Endothelial cell of umbilical vein (primary cell): Measurements from ENCODE around the gene BMPER. TPM values are rescaled to one million over a fixed set of nuclear protein-coding genes. Genes with fewer than 3 reads are reported as not detected.

Experiments used
- BruUV-seq: library from RNA; stranded (reverse); fragments of 400-500 nt; replicated peaks from 2 replicates; lab custom pipeline; 2021; lab: Mats Ljungman, UMichigan
- CTCF ChIA-PET: fragments of 300-600, 350-600 bp; sonication (Branson Sonifier 250); formaldehyde crosslinking; loops from one replicate; lab custom pipeline; 2021; ENCODE audit warnings: antibody characterized with exemption, inconsistent platforms; lab: Charles Lee
- POLR2A ChIA-PET: fragments of 300-600, 350-600 bp; sonication (Branson Sonifier 250); formaldehyde crosslinking; loops from one replicate; lab custom pipeline; 2021; ENCODE audit warnings: antibody characterized with exemption, inconsistent platforms; lab: Charles Lee
- DNase-seq: peaks from one replicate; pipeline ENCODE4 v3.0.0-alpha.2; 2011; ENCODE audit warnings: low read depth, low spot score
- FAIRE-seq: peaks from 2 replicates; lab custom pipeline; 2011; peaks lifted over from hg19 to GRCh38; lab: Jason Lieb, UNC
- H2AFZ ChIP-seq: 2 replicates; pipeline ENCODE4 v1.6.0; 2012; ENCODE audit warnings: low read depth, low read length, control low read depth, inconsistent platforms
- H3K27ac ChIP-seq: 2 replicates; pipeline ENCODE4 v1.5.1; 2011; ENCODE audit warnings: low read depth, mild to moderate bottlenecking, control low read depth, low read length, moderate library complexity; ENCODE audit not compliant: insufficient read depth
- H3K27me3 ChIP-seq, 2 experiments: 2 replicates each; pipeline versions ENCODE4 v1.6.0 to v1.6.1; 2011; ENCODE audit warnings: low read length in 2 of 2, mixed read lengths in 1 of 2; ENCODE audit not compliant: control insufficient read depth in 2 of 2, insufficient read depth in 2 of 2
- H3K36me3 ChIP-seq, 2 experiments: 2 replicates in 1 of 2; 3 replicates in 1 of 2; pipeline ENCODE4 v1.5.1; 2011; ENCODE audit warnings: low read length in 2 of 2, mild to moderate bottlenecking in 1 of 2, moderate library complexity in 1 of 2; ENCODE audit not compliant: control insufficient read depth in 2 of 2, insufficient read depth in 2 of 2; ENCODE audit errors: extremely low read depth in 1 of 2
- H3K4me1 ChIP-seq: 3 replicates; pipeline ENCODE4 v1.5.1; 2011; ENCODE audit warnings: mild to moderate bottlenecking, low read length; ENCODE audit not compliant: control insufficient read depth, insufficient read depth; ENCODE audit errors: extremely low read depth
- H3K4me2 ChIP-seq: 2 replicates; pipeline ENCODE4 v1.6.1; 2011; ENCODE audit warnings: low read length, control low read depth, mixed read lengths; ENCODE audit not compliant: insufficient read depth
- H3K4me3 ChIP-seq, 3 experiments: fragments of 200-600 bp in 1 of 3; sonication (generic), shearing (Covaris generic) in 1 of 3; replicated peaks in 1 of 3; 2 replicates each; pipeline ENCODE4 v1.5.1; 2011 to 2016; ENCODE audit warnings: control low read depth in 3 of 3, low read length in 3 of 3, mild to moderate bottlenecking in 2 of 3, inconsistent platforms in 1 of 3, low read depth in 1 of 3, moderate library complexity in 1 of 3; ENCODE audit not compliant: insufficient read depth in 1 of 3
- H3K79me2 ChIP-seq: 2 replicates; pipeline ENCODE4 v1.6.0; 2012; ENCODE audit warnings: low read length, inconsistent platforms; ENCODE audit not compliant: control insufficient read depth, insufficient read depth
- H3K9ac ChIP-seq: replicated peaks from 2 replicates; pipeline ENCODE3; 2011; ENCODE audit warnings: low read length, control low read depth; ENCODE audit not compliant: insufficient read depth; ENCODE audit errors: extremely low read depth
- H3K9me1 ChIP-seq: replicated peaks from 3 replicates; pipeline ENCODE4 v1.6.0; 2011; ENCODE audit warnings: mild to moderate bottlenecking, low read length; ENCODE audit not compliant: control insufficient read depth, insufficient read depth; ENCODE audit errors: extremely low read depth
- H3K9me3 ChIP-seq: replicated peaks from 2 replicates; pipeline ENCODE4 v1.5.1; 2012; ENCODE audit warnings: low read length, inconsistent platforms; ENCODE audit not compliant: control insufficient read depth, insufficient read depth
- H4K20me1 ChIP-seq: replicated peaks from 2 replicates; pipeline ENCODE3; 2011; ENCODE audit warnings: mild to moderate bottlenecking, low read length; ENCODE audit not compliant: control insufficient read depth, insufficient read depth; ENCODE audit errors: extremely low read depth
- CTCF ChIP-seq, 2 donors: IDR thresholded peaks; 1 replicate in 1 of 2; 2 replicates in 1 of 2; pipeline ENCODE4 v1.5.1; 2011; ENCODE audit warnings: low read length in 2 of 2, mild to moderate bottlenecking in 2 of 2, moderate library complexity in 2 of 2, control low read depth in 1 of 2, inconsistent platforms in 1 of 2, low read depth in 1 of 2; ENCODE audit not compliant: insufficient read depth in 1 of 2; ENCODE audit errors: extremely low read depth in 1 of 2
- EZH2 ChIP-seq: IDR thresholded peaks from 2 replicates; pipeline ENCODE4 v1.6.1; 2012; ENCODE audit warnings: borderline replicate concordance, low read depth, mild to moderate bottlenecking, moderate library complexity, low read length, inconsistent platforms; ENCODE audit not compliant: severe bottlenecking
- FOS ChIP-seq: IDR thresholded peaks from 2 replicates; pipeline ENCODE4 v1.6.1; 2011; ENCODE audit warnings: mild to moderate bottlenecking, low read length, moderate library complexity, borderline replicate concordance; ENCODE audit not compliant: insufficient read depth
- GATA2 ChIP-seq: IDR thresholded peaks from 2 replicates; pipeline ENCODE4 v1.7.0; 2011; ENCODE audit warnings: low read depth, mild to moderate bottlenecking, moderate library complexity, mixed read lengths, low read length; ENCODE audit not compliant: insufficient read length, insufficient read depth
- JUN ChIP-seq: IDR thresholded peaks from 2 replicates; pipeline ENCODE4 v1.6.1; 2011; ENCODE audit warnings: borderline replicate concordance, low read depth; ENCODE audit not compliant: insufficient read length, insufficient read depth
- MAX ChIP-seq: IDR thresholded peaks from 2 replicates; pipeline ENCODE4 v1.6.1; 2011; ENCODE audit not compliant: insufficient read depth, insufficient read length
- MYC ChIP-seq: IDR thresholded peaks from one replicate; pipeline ENCODE4 v1.6.1; 2011; ENCODE audit warnings: mild to moderate bottlenecking, low read depth, low read length
- POLR2A ChIP-seq: IDR thresholded peaks from 2 replicates; pipeline ENCODE4 v1.6.1; 2012; ENCODE audit warnings: low read depth, mild to moderate bottlenecking, control low read depth, low read length
- POLR2AphosphoS5 ChIP-seq: IDR thresholded peaks from 2 replicates; pipeline ENCODE4 v1.6.1; 2012; ENCODE audit warnings: low read depth, mild to moderate bottlenecking, control low read depth, low read length, moderate library complexity; ENCODE audit not compliant: insufficient read depth
- dilution Hi-C: fragments of 300-500 bp; cut with MboI; formaldehyde crosslinking; loops from one replicate; pipeline ENCODE4 v1.15.0; 2019; ENCODE audit warnings: low sequenced_read_pairs; ENCODE audit not compliant: extremely low pct_ligation_motif_present
- intact Hi-C: fragments of 100-400 bp; cut with micrococcal nuclease; formaldehyde crosslinking; loops from one replicate; pipeline ENCODE4 v1.10.0; 2022
- polyA plus RNA-seq, 4 experiments: library from polyadenylated mRNA; depleted of rRNA in 3 of 4; stranded (reverse) in 3 of 4; unstranded in 1 of 4; fragments of >200 nt; gene quantifications; 2 replicates each; pipeline versions ENCODE4 v1.2.1 to v1.2.3, GENCODE V29; 2011 to 2012; ENCODE audit warnings: missing spikeins in 1 of 4
- total RNA-seq: library from RNA; stranded (reverse); gene quantifications from 2 replicates; pipeline ENCODE4 v1.2.3, GENCODE V29; 2021

Gene BMPER
- total and polyA plus RNA-seq, 2 donors (not counting 3 experiments of a cell fraction or from before 2014, with no cell fraction given) = 0.10 to 0.13 TPM

GRCh38 chr7:34124765-34125164 lies 219.4 kb downstream of the BMPER start:
- no TSS peak for BruUV-seq
- Histone ChIP-seq H3K9me3 (no peaks in the 10 kb centered on the region), H3K79me2 (no peaks in the 10 kb centered on the region), H3K27me3 (no peaks in the 10 kb centered on the region), H2AFZ (no peak overlapping the region), H3K4me2 (no peak overlapping the region), H3K9ac (no peak overlapping the region), H4K20me1 (no peaks in the 10 kb centered on the region), H3K27ac (no peak overlapping the region), H3K36me3 (no peaks in the 10 kb centered on the region), H3K4me1 (no peaks in the 10 kb centered on the region), H3K4me3 (no peak overlapping the region), H3K9me1 (no peaks in the 10 kb centered on the region)
- TF ChIP-seq JUN = no peak
- TF ChIP-seq GATA2 = no peak
- no peak for TF ChIP-seq EZH2
- no peak for TF ChIP-seq POLR2AphosphoS5
- TF ChIP-seq FOS = no peak
- no peak for TF ChIP-seq MYC
- ChIA-PET POLR2A (no interaction called here), CTCF (no interaction called here)
- FAIRE-seq = no peak
- no peak for DNase-seq
- dilution Hi-C loops = no loop called here
- intact Hi-C loops = no loop called here

- dilution Hi-C loops = no loop called here
Observed at GRCh38 chr7:34128762-34129161, 223.4 kb downstream of the BMPER start.

More at GRCh38 chr7:34128762-34129161, 223.4 kb downstream of the BMPER start:
- no peak overlapping the region for H3K4me3 ChIP-seq
- no peaks in the 10 kb centered on the region for H3K36me3 ChIP-seq
- H4K20me1 ChIP-seq = no peaks in the 10 kb centered on the region
- H3K27me3 ChIP-seq = no peaks in the 10 kb centered on the region
- no peaks in the 10 kb centered on the region for H3K9me1 ChIP-seq
- H3K4me2 ChIP-seq = no peak overlapping the region
- TF ChIP-seq JUN (no peak), CTCF (IDR thresholded peaks at IDR 0.05; ENCODE audit: extremely low read depth in 1 of 2, insufficient read depth in 1 of 2, low read depth in 1 of 2, low read length in 2 of 2) (no peak), FOS (no peak), GATA2 (no peak), POLR2A (no peak), EZH2 (no peak), POLR2AphosphoS5 (no peak), MYC (no peak), MAX (no peak)
- FAIRE-seq (no peak), DNase-seq (no peak)
- no peaks in the 10 kb centered on the region for H3K4me1 ChIP-seq
- intact Hi-C loops = no loop called here
- no peak overlapping the region for H2AFZ ChIP-seq
- ChIA-PET CTCF (no interaction called here), POLR2A (no interaction called here)
- no TSS peak for BruUV-seq
- no peaks in the 10 kb centered on the region for H3K9me3 ChIP-seq
- H3K79me2 ChIP-seq = no peaks in the 10 kb centered on the region
- no peak overlapping the region for H3K27ac ChIP-seq
- no peak overlapping the region for H3K9ac ChIP-seq
